CD4-positive, alpha-beta T cell treated with Interleukin-17A for 1 hour (primary cell): ENCODE measurements around the gene MRTO4.
A peak's percentile ranks its signal among the peaks of the same experiment; 100 is the strongest.
"Not testable (repeated sequence)": the region's sequence is repeated elsewhere in the genome, so short reads cannot be mapped to it uniquely, and the experiment has no call there.

Experiments
- DNase-seq: peaks from one replicate; pipeline ENCODE4 v3.0.0-alpha.2; 2020

Gene MRTO4

GRCh38 chr1:19251305-19252196 lies at the start of gene MRTO4, which contains the start of gene EMC1:
Gene MRTO4, plus strand, starts transcription at chr1:19251805. Its CDS starts 31 bp downstream, at chr1:19251836.
Gene EMC1, minus strand, starts transcription at chr1:19251524. Its CDS starts 15 bp downstream, at chr1:19251509.
- DNase-seq = peak; percentile 86

DNA sequence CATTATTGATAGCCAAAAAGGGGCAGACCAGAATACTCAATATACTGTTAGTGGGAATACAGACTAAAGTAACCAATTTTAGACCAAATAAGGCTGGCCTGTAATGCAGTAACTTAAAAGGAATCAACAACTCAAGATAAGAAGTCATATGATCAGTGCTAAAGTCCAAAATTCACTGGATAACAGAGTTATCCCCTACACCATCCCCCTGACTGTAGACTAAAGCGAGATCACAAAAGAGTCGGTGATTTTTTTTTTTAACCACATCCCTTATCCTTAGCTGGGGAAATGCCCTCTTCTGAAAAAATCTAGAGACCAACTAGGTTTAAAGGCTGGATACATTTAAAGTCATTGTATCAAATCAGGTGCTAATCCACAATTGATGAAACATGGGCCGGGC lies 49.2 kb upstream of the MRTO4 start:
- peak; percentile 27 for DNase-seq

DNA sequence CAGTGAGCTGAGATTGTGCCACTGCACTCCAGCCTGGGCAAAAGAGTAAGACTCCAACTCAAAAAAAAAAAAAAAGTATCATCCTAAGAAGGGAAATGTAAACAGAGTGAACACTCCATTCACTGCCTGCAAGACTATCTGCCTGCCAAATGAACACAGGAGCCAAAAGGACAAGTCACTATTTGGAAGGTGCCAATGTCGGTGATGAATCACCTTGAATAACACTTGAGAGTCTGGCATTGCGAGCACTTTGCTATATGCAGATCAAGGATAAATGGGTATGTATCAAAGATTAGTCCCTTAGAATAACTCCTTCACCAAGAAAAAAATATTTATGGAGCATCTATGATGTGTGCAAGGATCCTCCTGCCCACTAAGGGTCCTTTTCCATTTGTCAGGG lies 48.2 kb upstream of the MRTO4 start:
- DNase-seq = no peak

- DNase-seq = no peak
Observed at GRCh38 chr1:19204446-19205266, 46.9 kb upstream of the MRTO4 start.

DNA sequence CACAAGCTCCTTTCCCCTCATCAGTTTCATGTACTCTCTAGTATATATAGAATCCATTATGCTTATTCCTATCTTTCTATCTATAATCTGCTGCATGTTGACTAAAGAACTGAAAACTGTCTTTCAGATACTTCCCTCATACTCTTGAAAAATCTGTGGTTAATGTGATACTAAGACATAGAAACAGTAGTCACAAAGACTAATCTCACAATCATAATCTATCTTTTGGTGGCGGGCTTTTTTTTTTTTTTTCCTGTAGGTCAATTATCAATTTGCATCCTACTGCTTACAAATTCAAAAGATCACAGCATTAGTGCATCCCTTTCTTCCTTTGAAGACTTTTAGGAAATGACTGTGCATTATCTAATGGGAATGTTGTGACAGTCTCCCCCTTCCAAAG lies 46.2 kb upstream of the MRTO4 start:
- DNase-seq = no peak

DNA sequence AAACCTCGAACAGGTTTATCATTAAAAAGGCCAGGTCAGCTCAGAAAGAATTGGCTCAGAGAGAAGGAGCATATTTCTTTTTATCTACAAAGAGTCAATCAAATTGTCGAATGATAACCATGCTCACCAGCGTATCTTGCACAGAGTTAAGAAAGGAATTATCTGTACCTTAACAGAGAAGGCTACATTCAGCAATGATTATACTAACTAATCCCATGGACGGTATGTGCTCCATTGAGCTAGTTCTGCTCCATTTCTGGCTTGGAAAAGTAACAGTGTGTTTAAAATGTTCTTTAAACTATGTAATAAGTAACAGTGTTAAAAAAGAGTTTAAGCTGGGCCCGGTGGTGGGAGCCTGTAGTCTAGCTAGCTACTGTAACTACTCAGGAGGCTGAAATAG lies 45.8 kb upstream of the MRTO4 start:
- no peak for DNase-seq

DNA sequence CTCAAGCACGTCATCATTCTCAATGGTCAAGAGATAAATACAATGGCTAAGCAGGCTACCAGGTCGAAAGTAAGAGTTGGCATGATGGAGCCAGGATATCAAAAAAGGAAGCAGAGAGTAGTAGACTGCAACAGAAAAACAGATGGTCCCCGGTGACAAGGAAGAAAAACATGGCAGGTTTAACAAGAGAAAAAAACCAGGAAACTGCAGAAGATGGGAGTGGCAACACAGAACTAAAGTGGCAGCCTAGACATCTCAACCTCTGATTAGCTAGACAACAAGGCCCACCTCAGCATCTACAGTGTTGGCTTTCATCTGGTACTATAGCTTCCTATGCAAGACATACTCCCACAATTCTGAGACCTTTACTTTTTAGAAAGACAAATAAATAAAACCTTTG lies 44.7 kb upstream of the MRTO4 start:
- no peak for DNase-seq

GRCh38 chr1:19208710-19209438 lies 42.7 kb upstream of the MRTO4 start:
- DNase-seq = peak; percentile 8

DNA sequence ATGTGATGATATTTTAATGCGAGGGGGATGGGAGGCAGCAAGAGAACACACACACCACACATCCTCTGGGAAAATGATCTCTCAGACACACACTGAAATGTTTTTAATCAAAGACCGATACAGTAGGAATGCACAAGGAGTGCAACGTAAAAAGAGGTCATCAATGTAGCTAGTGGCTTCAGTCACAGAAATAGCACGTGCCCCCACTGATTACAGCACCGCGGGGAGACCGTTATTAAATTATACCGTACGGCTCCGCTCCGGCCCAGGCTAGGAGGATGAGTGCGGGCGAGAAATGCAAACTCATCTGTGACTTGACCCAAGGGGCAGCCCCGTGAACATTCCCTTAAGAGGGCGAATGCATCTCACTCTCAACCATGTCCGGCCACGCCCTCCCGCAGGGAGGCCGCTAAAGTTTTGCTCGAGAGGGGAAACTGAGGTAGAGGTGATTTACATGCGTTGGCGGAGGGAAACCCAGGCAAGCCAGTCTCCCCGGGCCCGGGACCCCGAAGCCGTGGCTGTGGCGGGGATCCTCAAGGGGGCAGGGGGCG lies 42.1 kb upstream of the MRTO4 start:
- peak; percentile 60 for DNase-seq

DNA sequence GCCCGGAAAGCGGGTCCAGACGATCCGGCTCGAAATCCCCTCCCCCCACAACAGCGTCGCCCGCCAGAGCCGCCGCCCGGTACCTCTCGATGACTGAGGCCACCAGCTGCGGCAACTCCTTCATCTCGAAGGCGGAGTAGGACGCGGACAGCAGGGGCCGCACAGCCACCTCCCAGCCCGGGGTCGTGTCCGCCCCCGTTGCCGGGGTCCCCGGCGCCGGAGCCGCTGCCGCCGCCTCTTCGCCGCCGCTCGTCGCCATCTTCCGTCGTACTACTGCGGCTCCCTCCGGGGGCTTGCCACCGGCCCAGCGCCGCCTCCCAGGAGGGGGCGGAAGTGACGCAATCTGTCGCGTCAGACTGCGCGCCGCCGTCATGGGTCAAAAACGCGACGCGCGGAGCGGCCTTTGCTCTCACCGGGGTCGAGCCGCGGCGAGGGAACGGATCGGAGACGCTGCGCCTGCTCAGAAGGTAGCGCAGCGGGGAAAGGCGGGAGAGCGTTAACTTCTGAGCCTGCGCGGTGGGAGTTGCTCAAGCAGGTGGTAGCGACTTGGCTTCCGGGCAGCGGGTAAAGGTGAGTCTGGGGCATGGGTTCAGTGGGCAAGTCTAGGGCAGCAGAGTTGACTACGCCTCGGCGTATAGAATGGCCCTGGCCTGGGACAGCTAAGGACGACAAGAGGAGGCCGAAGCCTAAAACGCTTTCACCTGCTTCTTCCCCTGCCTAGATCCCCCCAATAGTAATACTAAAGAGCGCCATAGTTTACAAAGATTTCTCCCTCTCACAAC lies 41.4 kb upstream of the MRTO4 start, which contains the start of gene UBR4:
TSS of gene UBR4 (minus strand) at position 277 of the 782 bp plus-strand sequence. CDS start at position 259, 18 bp downstream.
- DNase-seq = peak; percentile 97

DNA sequence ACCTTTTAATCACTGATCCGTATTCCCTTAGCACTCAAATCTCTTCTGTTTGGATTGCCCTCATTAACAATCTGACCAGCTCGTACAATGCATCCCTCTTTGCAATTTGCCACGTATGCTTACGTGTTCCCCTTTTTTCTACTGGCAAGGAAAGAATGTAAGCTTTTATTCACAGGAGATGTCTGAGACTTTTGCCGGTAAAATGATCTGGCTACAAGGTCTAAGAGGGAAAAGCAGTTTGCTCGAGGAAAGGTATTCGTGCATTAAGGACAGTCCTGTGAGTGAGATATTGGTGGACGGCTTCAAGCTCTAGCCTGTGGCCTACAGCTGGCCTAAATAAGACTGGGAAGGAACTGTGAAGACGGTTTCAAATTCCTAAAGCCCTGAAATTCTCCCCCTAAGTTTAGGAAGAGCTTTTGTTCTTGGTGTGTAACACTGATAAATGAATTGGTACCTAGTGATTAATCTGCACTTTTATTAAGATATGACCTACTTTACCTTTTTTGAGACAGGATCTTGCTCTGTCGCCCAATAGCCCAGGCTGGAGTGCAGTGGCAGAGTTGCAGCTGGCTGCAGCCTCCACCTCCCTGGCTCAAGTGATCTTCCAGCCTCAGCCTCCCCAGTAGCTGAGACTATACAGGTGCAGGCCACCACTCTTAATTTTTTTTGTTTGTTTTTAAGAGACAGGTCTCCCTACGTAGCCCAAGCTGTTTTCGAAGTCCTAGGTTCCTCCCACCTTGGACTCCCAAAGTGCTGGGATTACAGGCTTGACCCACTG lies 40.6 kb upstream of the MRTO4 start:
- DNase-seq = no peak

- no peak for DNase-seq
Observed at GRCh38 chr1:19212167-19212566, 39.4 kb upstream of the MRTO4 start.

- DNase-seq = no peak
Observed at GRCh38 chr1:19213580-19213979, 38.0 kb upstream of the MRTO4 start.

- not testable (repeated sequence) for DNase-seq
Observed at GRCh38 chr1:19216585-19216984, 35.0 kb upstream of the MRTO4 start.

DNA sequence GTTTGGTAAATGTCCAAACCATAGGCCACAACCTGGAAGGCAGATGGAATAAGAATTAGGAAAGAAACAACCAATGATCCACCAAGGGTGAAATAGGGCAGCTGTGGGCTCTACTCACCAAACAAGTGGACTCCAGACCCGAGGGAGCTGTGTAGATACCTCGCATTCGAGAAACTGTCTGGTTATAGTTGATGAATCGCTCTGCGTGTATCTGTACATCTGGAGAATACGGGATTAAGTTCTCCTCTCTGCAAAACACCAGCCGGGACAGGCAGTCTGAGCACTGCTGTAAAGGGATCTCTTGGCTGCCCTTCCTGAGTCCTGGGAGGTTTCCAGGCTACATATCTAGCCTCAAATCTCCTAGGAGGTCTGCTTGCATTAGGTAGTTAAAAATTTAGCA lies 32.2 kb upstream of the MRTO4 start:
- DNase-seq = no peak

GRCh38 chr1:19220080-19220846 lies 31.3 kb upstream of the MRTO4 start:
- no peak for DNase-seq

- DNase-seq = no peak
Observed at GRCh38 chr1:19220991-19221390, 30.6 kb upstream of the MRTO4 start.

DNA sequence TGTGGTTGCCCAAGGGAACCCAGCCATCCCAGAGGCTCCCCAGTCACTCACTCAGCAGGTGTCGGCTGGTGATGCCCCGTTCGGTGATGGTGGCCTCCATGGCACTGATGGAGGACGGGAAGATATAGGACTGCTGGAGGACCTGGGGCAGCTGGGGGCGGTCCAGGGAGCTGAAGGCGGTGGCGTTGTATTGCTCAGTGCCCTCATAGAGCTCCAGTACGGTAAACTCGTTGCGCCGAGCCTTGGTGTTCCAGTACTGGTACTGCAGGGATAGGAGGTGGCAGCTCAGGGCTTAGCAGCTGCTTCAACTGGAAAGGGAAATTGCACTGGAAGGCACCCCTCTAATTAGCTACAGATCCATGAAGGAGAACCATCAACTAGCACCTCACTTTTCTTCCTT lies 29.0 kb upstream of the MRTO4 start:
- no peak for DNase-seq

- no peak for DNase-seq
Observed at GRCh38 chr1:19222979-19223824, 28.4 kb upstream of the MRTO4 start.
